Measurements from ENCODE around the gene ZCCHC24. TPM values are rescaled to one million over a fixed set of nuclear protein-coding genes. Genes with fewer than 3 reads are reported as not detected.

ZCCHC24 gene
- polyA plus RNA-seq, 1 donor = 68.8 TPM

- peak; percentile 68 for DNase-seq (ENCODE audit: low read depth)
Measured at GRCh38 chr10:79399223-79399831, 46.1 kb downstream of the ZCCHC24 start.

GRCh38 chr10:79398642-79399041 is 46.8 kb downstream of the ZCCHC24 start:
- DNase-seq (ENCODE audit: low read depth) = no peak

GRCh38 chr10:79397575-79398303 is 47.7 kb downstream of the ZCCHC24 start:
- DNase-seq (ENCODE audit: low read depth) = no peak

GRCh38 chr10:79397051-79397450 is 48.4 kb downstream of the ZCCHC24 start:
- no peak for DNase-seq (ENCODE audit: low read depth)

- no peak for DNase-seq (ENCODE audit: low read depth)
Measured at GRCh38 chr10:79396520-79396919, 48.9 kb downstream of the ZCCHC24 start.

- DNase-seq (ENCODE audit: low read depth) = no peak
Measured at GRCh38 chr10:79394664-79395063, 50.8 kb downstream of the ZCCHC24 start.

- no peak for DNase-seq (ENCODE audit: low read depth)
Measured at GRCh38 chr10:79393924-79394610, 51.4 kb downstream of the ZCCHC24 start.

GRCh38 chr10:79393221-79393923 is 52.1 kb downstream of the ZCCHC24 start:
- no peak for DNase-seq (ENCODE audit: low read depth)

- no peak for DNase-seq (ENCODE audit: low read depth)
Measured at GRCh38 chr10:79392506-79393176, 52.8 kb downstream of the ZCCHC24 start.

GRCh38 chr10:79392020-79392398 is 53.4 kb downstream of the ZCCHC24 start:
- DNase-seq (ENCODE audit: low read depth) = no peak

- no peak for DNase-seq (ENCODE audit: low read depth)
Measured at GRCh38 chr10:79391231-79392019, 54.0 kb downstream of the ZCCHC24 start.

- DNase-seq (ENCODE audit: low read depth) = no peak
Measured at GRCh38 chr10:79390551-79391229, 54.7 kb downstream of the ZCCHC24 start.

GRCh38 chr10:79390057-79390456 is 55.4 kb downstream of the ZCCHC24 start:
- DNase-seq (ENCODE audit: low read depth) = no peak

- DNase-seq (ENCODE audit: low read depth) = no peak
Measured at GRCh38 chr10:79387974-79388850, 57.2 kb downstream of the ZCCHC24 start.

- DNase-seq (ENCODE audit: low read depth) = no peak
Measured at GRCh38 chr10:79387466-79387973, 57.9 kb downstream of the ZCCHC24 start.

GRCh38 chr10:79386637-79387465 is 58.6 kb downstream of the ZCCHC24 start:
- no peak for DNase-seq (ENCODE audit: low read depth)

GRCh38 chr10:79385804-79386531 is 59.5 kb downstream of the ZCCHC24 start:
- DNase-seq (ENCODE audit: low read depth) = no peak

Measured in forelimb muscle (tissue), 1 donor.